ENCODE measurements around the gene RCOR2.

The RCOR2 gene

GRCh38 chr11:63922673-63923192 lies 5.8 kb upstream of the RCOR2 start:
- no peak for DNase-seq (ENCODE audit: low read depth in 2 of 2)

GRCh38 chr11:63920939-63921417 lies 4.0 kb upstream of the RCOR2 start:
- DNase-seq (ENCODE audit: low read depth in 2 of 2), result no peak

- DNase-seq (ENCODE audit: low read depth in 2 of 2), result no peak
Measured at GRCh38 chr11:63920126-63920938, 3.4 kb upstream of the RCOR2 start.

- DNase-seq (ENCODE audit: low read depth in 2 of 2), result no peak
Measured at GRCh38 chr11:63919267-63920125, 2.5 kb upstream of the RCOR2 start.

- DNase-seq (ENCODE audit: low read depth in 2 of 2), result no peak
Measured at GRCh38 chr11:63918507-63919191, 1.7 kb upstream of the RCOR2 start.

GRCh38 chr11:63917692-63918506 lies 935 bp upstream of the RCOR2 start:
- no peak for DNase-seq (ENCODE audit: low read depth in 2 of 2)

- DNase-seq (ENCODE audit: low read depth in 2 of 2), result no peak
Measured at GRCh38 chr11:63915961-63916836, 765 bp downstream of the RCOR2 start.

- no peak for DNase-seq (ENCODE audit: low read depth in 2 of 2)
Measured at GRCh38 chr11:63914896-63915691, 1.9 kb downstream of the RCOR2 start.

GRCh38 chr11:63913866-63914830 lies 2.8 kb downstream of the RCOR2 start:
- DNase-seq (ENCODE audit: low read depth in 2 of 2), result no peak

GRCh38 chr11:63912678-63913077 lies 4.3 kb downstream of the RCOR2 start:
- DNase-seq (ENCODE audit: low read depth in 2 of 2), result no peak

- DNase-seq (ENCODE audit: low read depth in 2 of 2), result no peak
Measured at GRCh38 chr11:63911876-63912275, 5.1 kb downstream of the RCOR2 start.

GRCh38 chr11:63911440-63911839 lies 5.5 kb downstream of the RCOR2 start:
- DNase-seq (ENCODE audit: low read depth in 2 of 2), result no peak

- no peak for DNase-seq (ENCODE audit: low read depth in 2 of 2)
Measured at GRCh38 chr11:63910675-63911074, 6.3 kb downstream of the RCOR2 start.

- no peak for DNase-seq (ENCODE audit: low read depth in 2 of 2)
Measured at GRCh38 chr11:63909591-63910506, 7.1 kb downstream of the RCOR2 start.

GRCh38 chr11:63908631-63909401 lies 8.1 kb downstream of the RCOR2 start:
- no peak for DNase-seq (ENCODE audit: low read depth in 2 of 2)
